ENCODE measurements around the gene PINK1.

DNA sequence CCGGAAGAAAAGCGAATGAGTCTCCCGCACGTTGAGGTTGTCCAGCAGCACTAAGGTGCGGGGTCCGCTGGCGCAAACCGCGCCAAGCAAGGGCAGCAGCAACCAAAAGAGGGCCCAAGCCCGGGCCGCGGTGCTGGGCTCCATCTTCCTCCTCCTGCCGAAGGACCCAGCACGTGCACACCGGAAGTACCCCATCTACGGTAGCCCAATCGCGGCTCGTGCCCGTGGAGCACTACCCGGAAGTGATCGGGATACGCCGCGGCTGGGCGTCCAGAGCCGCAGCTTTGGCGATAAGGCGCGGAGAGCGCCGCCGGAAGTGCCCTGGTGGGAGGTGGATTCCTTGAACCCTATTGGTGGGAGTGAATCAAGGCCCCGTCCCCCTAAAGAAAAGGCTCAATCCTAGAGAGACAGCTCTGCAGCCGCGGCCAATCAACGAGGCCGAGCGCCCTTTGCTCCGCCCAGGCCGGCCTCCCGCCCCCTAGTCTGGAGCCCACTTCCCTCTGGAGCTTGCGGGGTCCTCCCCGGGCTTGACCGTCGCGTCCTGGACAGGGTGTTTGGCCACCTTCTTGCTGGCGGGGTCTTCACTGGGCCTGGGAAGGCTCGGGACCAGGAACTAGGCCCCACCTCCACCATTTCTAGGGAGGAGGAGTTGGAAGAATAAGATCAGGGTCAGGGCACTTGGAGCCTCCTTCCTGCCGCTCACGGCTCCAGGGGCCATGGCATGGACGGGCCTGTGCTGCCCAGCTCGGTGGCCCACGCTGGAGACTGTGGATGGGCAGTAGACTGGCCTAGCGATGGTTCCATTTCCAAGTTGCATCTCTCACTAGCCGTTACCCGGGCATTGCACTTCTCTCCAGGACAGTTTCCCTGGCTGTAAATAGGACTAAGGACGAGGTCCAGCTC lies 28.2 kb downstream of the PINK1 start, which contains the start of gene DDOST:
- TF ChIP-seq, protein P1, sequence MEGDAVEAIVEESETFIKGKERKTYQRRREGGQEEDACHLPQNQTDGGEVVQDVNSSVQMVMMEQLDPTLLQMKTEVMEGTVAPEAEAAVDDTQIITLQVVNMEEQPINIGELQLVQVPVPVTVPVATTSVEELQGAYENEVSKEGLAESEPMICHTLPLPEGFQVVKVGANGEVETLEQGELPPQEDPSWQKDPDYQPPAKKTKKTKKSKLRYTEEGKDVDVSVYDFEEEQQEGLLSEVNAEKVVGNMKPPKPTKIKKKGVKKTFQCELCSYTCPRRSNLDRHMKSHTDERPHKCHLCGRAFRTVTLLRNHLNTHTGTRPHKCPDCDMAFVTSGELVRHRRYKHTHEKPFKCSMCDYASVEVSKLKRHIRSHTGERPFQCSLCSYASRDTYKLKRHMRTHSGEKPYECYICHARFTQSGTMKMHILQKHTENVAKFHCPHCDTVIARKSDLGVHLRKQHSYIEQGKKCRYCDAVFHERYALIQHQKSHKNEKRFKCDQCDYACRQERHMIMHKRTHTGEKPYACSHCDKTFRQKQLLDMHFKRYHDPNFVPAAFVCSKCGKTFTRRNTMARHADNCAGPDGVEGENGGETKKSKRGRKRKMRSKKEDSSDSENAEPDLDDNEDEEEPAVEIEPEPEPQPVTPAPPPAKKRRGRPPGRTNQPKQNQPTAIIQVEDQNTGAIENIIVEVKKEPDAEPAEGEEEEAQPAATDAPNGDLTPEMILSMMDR (conservative IDR thresholded peaks at IDR 0.05): no peak
- no peak for TF ChIP-seq EZH2 (IDR thresholded peaks at IDR 0.05; ENCODE audit: low read depth)
